NCI-H1436 (cell line): ENCODE measurements around the gene DBI.
"Not testable (repeated sequence)": the region's sequence is repeated elsewhere in the genome, so short reads cannot be mapped to it uniquely, and the experiment has no call there.

Source experiments
- DNase-seq: peaks from one replicate; lab custom pipeline; 2025; lab: John Stamatoyannopoulos, UW

The DBI gene

GRCh38 chr2:119365436-119365835 lies 1.3 kb upstream of the DBI start:
- DNase-seq = no peak

- DNase-seq = no peak
These were observed 572 bp upstream of the DBI start for GRCh38 chr2:119366161-119366648.

- DNase-seq = peak; percentile 34
These were observed 809 bp downstream of the DBI start for GRCh38 chr2:119367472-119368099.

GRCh38 chr2:119369845-119370244 lies 3.1 kb downstream of the DBI start:
- DNase-seq = no peak

GRCh38 chr2:119371111-119371510 lies 4.3 kb downstream of the DBI start:
- DNase-seq = no peak

GRCh38 chr2:119372778-119373568 lies 6.2 kb downstream of the DBI start:
- no peak for DNase-seq

- not testable (repeated sequence) for DNase-seq
These were observed 7.3 kb downstream of the DBI start for GRCh38 chr2:119373907-119374745.

GRCh38 chr2:119376406-119376805 lies 9.6 kb downstream of the DBI start:
- DNase-seq = not testable (repeated sequence)

GRCh38 chr2:119376810-119377209 lies 10.0 kb downstream of the DBI start:
- DNase-seq = no peak

GRCh38 chr2:119377294-119377992 lies 10.7 kb downstream of the DBI start:
- no peak for DNase-seq

GRCh38 chr2:119377993-119378345 lies 11.2 kb downstream of the DBI start:
- no peak for DNase-seq

- DNase-seq = no peak
These were observed 11.8 kb downstream of the DBI start for GRCh38 chr2:119378566-119378965.

- no peak for DNase-seq
These were observed 16.8 kb downstream of the DBI start for GRCh38 chr2:119383410-119384140.

GRCh38 chr2:119384971-119385370 lies 18.2 kb downstream of the DBI start:
- DNase-seq = no peak

GRCh38 chr2:119385466-119385865 lies 18.7 kb downstream of the DBI start:
- no peak for DNase-seq

GRCh38 chr2:119387381-119388129 lies 20.8 kb downstream of the DBI start:
- DNase-seq = no peak

GRCh38 chr2:119389615-119390306 lies 23.0 kb downstream of the DBI start:
- DNase-seq = no peak

GRCh38 chr2:119393971-119394748 lies 27.4 kb downstream of the DBI start:
- DNase-seq = no peak

- no peak for DNase-seq
These were observed 30.4 kb downstream of the DBI start for GRCh38 chr2:119397196-119397595.
